GM12873 (cell line): ENCODE measurements around the gene CUX1.

Source experiments
- CTCF ChIP-seq: IDR thresholded peaks from 2 replicates; pipeline ENCODE4 v1.5.1; 2012; ENCODE audit warnings: low read depth, mild to moderate bottlenecking, moderate library complexity, low read length, control low read depth; ENCODE audit not compliant: insufficient read depth; ENCODE audit errors: missing control alignments

Gene CUX1

GRCh38 chr7:101943306-101943705 lies 125.9 kb downstream of the CUX1 start:
- no peak for TF ChIP-seq CTCF

- no peak for TF ChIP-seq CTCF
Measured at GRCh38 chr7:101943889-101944600, 126.6 kb downstream of the CUX1 start.

GRCh38 chr7:101944611-101945010 lies 127.2 kb downstream of the CUX1 start:
- no peak for TF ChIP-seq CTCF

GRCh38 chr7:101945034-101945758 lies 127.8 kb downstream of the CUX1 start:
- no peak for TF ChIP-seq CTCF

- no peak for TF ChIP-seq CTCF
Measured at GRCh38 chr7:101947899-101948298, 130.5 kb downstream of the CUX1 start.

GRCh38 chr7:101948650-101949049 lies 131.2 kb downstream of the CUX1 start:
- TF ChIP-seq CTCF, result no peak

GRCh38 chr7:101950450-101951119 lies 133.2 kb downstream of the CUX1 start:
- TF ChIP-seq CTCF, result no peak
